Immature natural killer cell (primary cell): ENCODE measurements around the gene ALS2. TPM values are rescaled to one million over a fixed set of nuclear protein-coding genes. Genes with fewer than 3 reads are reported as not detected.
A peak's percentile ranks its signal among the peaks of the same experiment; 100 is the strongest.
"Not testable (repeated sequence)": the region's sequence is repeated elsewhere in the genome, so short reads cannot be mapped to it uniquely, and the experiment has no call there.

Source experiments
- DNase-seq, 3 donors: peaks; one replicate each; pipeline ENCODE4 v3.0.0; 2022; ENCODE audit warnings: mixed read lengths in 1 of 3
- H3K27ac Mint-ChIP-seq, 6 donors: one replicate each; pipeline ENCODE4 v1.8.0; 2020; ENCODE audit warnings: mixed read lengths in 6 of 6, mild to moderate bottlenecking in 5 of 6, inconsistent platforms in 4 of 6, moderate library complexity in 3 of 6
- H3K27me3 Mint-ChIP-seq, 3 donors: one replicate each; pipeline ENCODE4 v1.8.0; 2020 to 2021; ENCODE audit warnings: low read depth in 3 of 3, mild to moderate bottlenecking in 3 of 3, mixed read lengths in 3 of 3, moderate library complexity in 3 of 3, inconsistent platforms in 1 of 3
- H3K36me3 Mint-ChIP-seq, 3 donors: one replicate each; pipeline ENCODE4 v1.8.0; 2020; ENCODE audit warnings: mixed read lengths in 3 of 3, inconsistent platforms in 2 of 3, mild to moderate bottlenecking in 2 of 3
- H3K4me1 Mint-ChIP-seq, 2 donors: one replicate each; pipeline ENCODE4 v1.8.0; 2020; ENCODE audit warnings: inconsistent platforms in 2 of 2, mild to moderate bottlenecking in 2 of 2, mixed read lengths in 2 of 2, moderate library complexity in 1 of 2
- H3K4me3 Mint-ChIP-seq, 5 donors: one replicate each; pipeline ENCODE4 v1.8.0; 2020; ENCODE audit warnings: mild to moderate bottlenecking in 5 of 5, mixed read lengths in 5 of 5, inconsistent platforms in 3 of 5, moderate library complexity in 3 of 5
- H3K9me3 Mint-ChIP-seq, 6 donors: one replicate each; pipeline ENCODE4 v1.8.0; 2020; ENCODE audit warnings: mild to moderate bottlenecking in 6 of 6, mixed read lengths in 6 of 6, inconsistent platforms in 4 of 6, moderate library complexity in 3 of 6
- polyA plus RNA-seq, 3 donors: library from polyadenylated mRNA; unstranded; fragments of 300-500 nt; fragmentation: Illumina TruSeq; gene quantifications; one replicate each; pipeline ENCODE4 v1.2.3, GENCODE V29; 2021

The ALS2 gene
- polyA plus RNA-seq, 3 donors from 2014 or later, result 5.4 to 7.3 (median 6.5) TPM

GRCh38 chr2:201806442-201807170 lies 25.9 kb upstream of the ALS2 start, which contains the start of gene CDK15:
CDK15 (plus strand) TSS chr2:201806537; CDS start chr2:201806665, 128 bp downstream.
- H3K36me3 Mint-ChIP-seq, result no peaks in the 10 kb centered on the region
- no peak for DNase-seq
- peaks cover 3 to 5% (median 3%) of the 10 kb centered on the region in 3 donors for H3K27me3 Mint-ChIP-seq
- H3K4me1 Mint-ChIP-seq, result no peaks in the 10 kb centered on the region
- no peak within 1 kb of the TSS for H3K27ac Mint-ChIP-seq
- no peak within 1 kb of the TSS for H3K4me3 Mint-ChIP-seq
- no peaks in the 10 kb centered on the region for H3K9me3 Mint-ChIP-seq

GRCh38 chr2:201798914-201799285 lies 18.2 kb upstream of the ALS2 start:
- H3K9me3 Mint-ChIP-seq, DNase-seq, H3K36me3 Mint-ChIP-seq, H3K4me3 Mint-ChIP-seq, H3K4me1 Mint-ChIP-seq, H3K27me3 Mint-ChIP-seq, H3K27ac Mint-ChIP-seq: not testable (repeated sequence)

- no peak for DNase-seq
- H3K36me3 Mint-ChIP-seq, result no peaks in the 10 kb centered on the region
- no peaks in the 10 kb centered on the region for H3K9me3 Mint-ChIP-seq
- H3K4me3 Mint-ChIP-seq, result no peak overlapping the region
- peaks cover 0 to 8% (median 4%) of the 10 kb centered on the region in 3 donors for H3K27me3 Mint-ChIP-seq
- H3K27ac Mint-ChIP-seq, result no peak overlapping the region
- H3K4me1 Mint-ChIP-seq, result no peaks in the 10 kb centered on the region
Observed at GRCh38 chr2:201798252-201798913, 17.6 kb upstream of the ALS2 start.

- H3K9me3 Mint-ChIP-seq, result no peaks in the 10 kb centered on the region
- no peak for DNase-seq
- H3K27me3 Mint-ChIP-seq, result peaks cover 0 to 8% (median 6%) of the 10 kb centered on the region in 3 donors
- H3K27ac Mint-ChIP-seq, result no peak overlapping the region
- H3K4me3 Mint-ChIP-seq, result no peak overlapping the region
- no peaks in the 10 kb centered on the region for H3K4me1 Mint-ChIP-seq
- H3K36me3 Mint-ChIP-seq, result no peaks in the 10 kb centered on the region
Observed at GRCh38 chr2:201797175-201797840, 16.6 kb upstream of the ALS2 start.

- no peak overlapping the region for H3K4me3 Mint-ChIP-seq
- H3K9me3 Mint-ChIP-seq, result no peaks in the 10 kb centered on the region
Observed at GRCh38 chr2:201796478-201796865, 15.7 kb upstream of the ALS2 start.

GRCh38 chr2:201795607-201796477 lies 15.1 kb upstream of the ALS2 start:
- Mint-ChIP-seq H3K36me3 (no peaks in the 10 kb centered on the region), H3K4me1 (no peaks in the 10 kb centered on the region), H3K27ac (no peak overlapping the region), H3K4me3 (no peak overlapping the region), H3K9me3 (no peaks in the 10 kb centered on the region), H3K27me3 (peaks cover 0 to 5% (median 2%) of the 10 kb centered on the region in 3 donors)
- no peak for DNase-seq

More at GRCh38 chr2:201796478-201796865, 15.7 kb upstream of the ALS2 start:
- Mint-ChIP-seq H3K27ac (no peak overlapping the region), H3K4me1 (no peaks in the 10 kb centered on the region), H3K36me3 (no peaks in the 10 kb centered on the region), H3K27me3 (peaks cover 0 to 8% (median 4%) of the 10 kb centered on the region in 3 donors)
- no peak for DNase-seq

GRCh38 chr2:201794294-201794693 lies 13.6 kb upstream of the ALS2 start:
- Mint-ChIP-seq H3K4me3 (no peak overlapping the region), H3K4me1 (no peaks in the 10 kb centered on the region), H3K36me3 (no peaks in the 10 kb centered on the region), H3K27me3 (peaks cover 0 to 3% (median 2%) of the 10 kb centered on the region in 3 donors), H3K27ac (no peak overlapping the region), H3K9me3 (no peaks in the 10 kb centered on the region)
- DNase-seq, result no peak

GRCh38 chr2:201793631-201794030 lies 12.9 kb upstream of the ALS2 start:
- Mint-ChIP-seq H3K36me3 (no peaks in the 10 kb centered on the region), H3K4me3 (no peak overlapping the region), H3K27me3 (peaks cover 0 to 3% (median 2%) of the 10 kb centered on the region in 3 donors), H3K27ac (no peak overlapping the region), H3K9me3 (no peaks in the 10 kb centered on the region), H3K4me1 (no peaks in the 10 kb centered on the region)
- DNase-seq, result no peak

GRCh38 chr2:201790989-201791388 lies 10.3 kb upstream of the ALS2 start:
- no peak overlapping the region for H3K4me3 Mint-ChIP-seq
- H3K27ac Mint-ChIP-seq, result no peak overlapping the region
- no peak for DNase-seq
- H3K9me3 Mint-ChIP-seq, result no peaks in the 10 kb centered on the region
- no peaks in the 10 kb centered on the region for H3K36me3 Mint-ChIP-seq
- peaks cover 0 to 4% (median 3%) of the 10 kb centered on the region in 3 donors for H3K27me3 Mint-ChIP-seq
- H3K4me1 Mint-ChIP-seq, result no peaks in the 10 kb centered on the region

GRCh38 chr2:201790291-201790690 lies 9.6 kb upstream of the ALS2 start:
- Mint-ChIP-seq H3K36me3 (no peaks in the 10 kb centered on the region), H3K27me3 (peaks cover 1 to 4% (median 3%) of the 10 kb centered on the region in 3 donors), H3K9me3 (no peaks in the 10 kb centered on the region), H3K4me1 (no peaks in the 10 kb centered on the region), H3K27ac (no peak overlapping the region), H3K4me3 (no peak overlapping the region)
- no peak for DNase-seq

GRCh38 chr2:201789395-201789794 lies 8.7 kb upstream of the ALS2 start:
- Mint-ChIP-seq H3K27ac (no peak overlapping the region), H3K4me3 (no peak overlapping the region), H3K36me3 (no peaks in the 10 kb centered on the region), H3K27me3 (peaks cover 1 to 4% (median 3%) of the 10 kb centered on the region in 3 donors), H3K4me1 (no peaks in the 10 kb centered on the region), H3K9me3 (no peaks in the 10 kb centered on the region)
- DNase-seq, result no peak

- H3K9me3 Mint-ChIP-seq, result no peaks in the 10 kb centered on the region
Observed at GRCh38 chr2:201788371-201788770, 7.6 kb upstream of the ALS2 start.

GRCh38 chr2:201786471-201786870 lies 5.7 kb upstream of the ALS2 start:
- Mint-ChIP-seq H3K4me3 (no peak overlapping the region), H3K4me1 (peaks cover 5 to 6% of the 10 kb centered on the region in 2 donors), H3K27me3 (peaks cover 4 to 11% (median 8%) of the 10 kb centered on the region in 3 donors), H3K36me3 (no peaks in the 10 kb centered on the region), H3K9me3 (no peaks in the 10 kb centered on the region), H3K27ac (no peak overlapping the region)
- DNase-seq, result no peak

More at GRCh38 chr2:201788371-201788770, 7.6 kb upstream of the ALS2 start:
- no peaks in the 10 kb centered on the region for H3K36me3 Mint-ChIP-seq
- peaks cover 1 to 4% (median 3%) of the 10 kb centered on the region in 3 donors for H3K27me3 Mint-ChIP-seq
- DNase-seq, result no peak
- peak overlapping the region in 1 of 6 donors; percentile 9 for H3K27ac Mint-ChIP-seq
- no peaks in the 10 kb centered on the region for H3K4me1 Mint-ChIP-seq
- H3K4me3 Mint-ChIP-seq, result no peak overlapping the region
